ENCODE measurements around the gene ATP6V0C.

DNA sequence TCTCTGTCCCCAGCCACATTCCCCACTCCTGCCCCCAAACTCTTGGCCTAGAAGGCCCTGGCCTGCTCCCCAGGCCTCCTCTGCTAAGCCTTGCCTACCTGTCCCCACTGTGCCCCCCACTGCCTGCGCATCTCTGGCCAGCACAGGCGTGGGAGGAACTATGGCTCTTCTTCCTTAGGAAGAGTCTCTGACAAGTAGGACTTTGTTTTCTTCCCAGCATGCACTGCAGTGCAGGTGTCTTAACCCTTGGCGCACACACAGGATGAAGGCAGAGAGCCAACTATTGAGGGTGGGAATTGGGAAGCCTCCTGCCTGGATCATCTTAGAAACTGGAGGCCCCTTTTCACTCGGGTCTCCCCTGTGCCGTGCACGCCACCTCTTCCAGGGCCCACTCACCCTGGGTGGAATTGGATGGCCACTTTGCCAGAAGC, 10.1 kb downstream of the ATP6V0C start:
- TF ChIP-seq, protein P1, sequence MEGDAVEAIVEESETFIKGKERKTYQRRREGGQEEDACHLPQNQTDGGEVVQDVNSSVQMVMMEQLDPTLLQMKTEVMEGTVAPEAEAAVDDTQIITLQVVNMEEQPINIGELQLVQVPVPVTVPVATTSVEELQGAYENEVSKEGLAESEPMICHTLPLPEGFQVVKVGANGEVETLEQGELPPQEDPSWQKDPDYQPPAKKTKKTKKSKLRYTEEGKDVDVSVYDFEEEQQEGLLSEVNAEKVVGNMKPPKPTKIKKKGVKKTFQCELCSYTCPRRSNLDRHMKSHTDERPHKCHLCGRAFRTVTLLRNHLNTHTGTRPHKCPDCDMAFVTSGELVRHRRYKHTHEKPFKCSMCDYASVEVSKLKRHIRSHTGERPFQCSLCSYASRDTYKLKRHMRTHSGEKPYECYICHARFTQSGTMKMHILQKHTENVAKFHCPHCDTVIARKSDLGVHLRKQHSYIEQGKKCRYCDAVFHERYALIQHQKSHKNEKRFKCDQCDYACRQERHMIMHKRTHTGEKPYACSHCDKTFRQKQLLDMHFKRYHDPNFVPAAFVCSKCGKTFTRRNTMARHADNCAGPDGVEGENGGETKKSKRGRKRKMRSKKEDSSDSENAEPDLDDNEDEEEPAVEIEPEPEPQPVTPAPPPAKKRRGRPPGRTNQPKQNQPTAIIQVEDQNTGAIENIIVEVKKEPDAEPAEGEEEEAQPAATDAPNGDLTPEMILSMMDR (IDR thresholded peaks at IDR 0.05) = no peak
- no peak for TF ChIP-seq EZH2 (IDR thresholded peaks at IDR 0.05; ENCODE audit: borderline replicate concordance, insufficient read depth, low read depth, low read length, poor library complexity, severe bottlenecking)
